Thoracic aorta (tissue), 2 donors: Measurements from ENCODE around the gene SLC22A23. TPM values are rescaled to one million over a fixed set of nuclear protein-coding genes. Genes with fewer than 3 reads are reported as not detected.

Experiments
- ATAC-seq: fragments of 150-250 bp; one replicate; pipeline ENCODE4 v1.8.0; 2017; ENCODE audit warnings: low read depth; ENCODE audit not compliant: insufficient number of reproducible peaks, low FRiP score
- DNase-seq: peaks from one replicate; pipeline ENCODE4 v3.0.0-alpha.2; 2020; ENCODE audit warnings: low spot score
- H3K27ac ChIP-seq, 2 donors: fragments of 200-600 bp; sonication (generic); 1 replicate in 1 of 2; 2 replicates in 1 of 2; pipeline ENCODE4 v1.5.1; 2016; ENCODE audit warnings: mild to moderate bottlenecking in 2 of 2, moderate library complexity in 2 of 2
- H3K27me3 ChIP-seq: fragments of 200-600 bp; sonication (generic); replicated peaks from 2 replicates; pipeline ENCODE4 v1.6.0; 2016; ENCODE audit warnings: mild to moderate bottlenecking; ENCODE audit not compliant: insufficient read depth
- H3K36me3 ChIP-seq: fragments of 200-600 bp; sonication (generic); one replicate; pipeline ENCODE4 v1.5.1; 2016
- H3K4me1 ChIP-seq, 2 donors: fragments of 200-600 bp; sonication (generic); 1 replicate in 1 of 2; 2 replicates in 1 of 2; pipeline versions ENCODE4 v1.5.1 to v1.6.0; 2016; ENCODE audit warnings: low read depth in 2 of 2, mild to moderate bottlenecking in 1 of 2; ENCODE audit not compliant: control insufficient read depth in 1 of 2
- H3K4me3 ChIP-seq: fragments of 200-600 bp; sonication (generic); 2 replicates; pipeline ENCODE4 v1.5.1; 2016; ENCODE audit warnings: mild to moderate bottlenecking
- H3K9me3 ChIP-seq: fragments of 200-600 bp; sonication (generic); 2 replicates; pipeline ENCODE4 v1.5.1; 2016
- total RNA-seq, 2 donors: library from RNA; depleted of rRNA; stranded (reverse); fragments of >200 nt; gene quantifications; one replicate each; pipeline versions ENCODE4 v1.1.0 to v1.2.3, GENCODE V29; 2016
- TF ChIP-seq, protein P1 (sequence below): fragments of 200-600 bp; sonication (generic); IDR thresholded peaks from one replicate; pipeline ENCODE4 v1.5.1; 2019; ENCODE audit warnings: antibody characterized with exemption

The SLC22A23 gene
- total RNA-seq, 2 donors from 2014 or later = 5.1 to 9.7 TPM

DNA sequence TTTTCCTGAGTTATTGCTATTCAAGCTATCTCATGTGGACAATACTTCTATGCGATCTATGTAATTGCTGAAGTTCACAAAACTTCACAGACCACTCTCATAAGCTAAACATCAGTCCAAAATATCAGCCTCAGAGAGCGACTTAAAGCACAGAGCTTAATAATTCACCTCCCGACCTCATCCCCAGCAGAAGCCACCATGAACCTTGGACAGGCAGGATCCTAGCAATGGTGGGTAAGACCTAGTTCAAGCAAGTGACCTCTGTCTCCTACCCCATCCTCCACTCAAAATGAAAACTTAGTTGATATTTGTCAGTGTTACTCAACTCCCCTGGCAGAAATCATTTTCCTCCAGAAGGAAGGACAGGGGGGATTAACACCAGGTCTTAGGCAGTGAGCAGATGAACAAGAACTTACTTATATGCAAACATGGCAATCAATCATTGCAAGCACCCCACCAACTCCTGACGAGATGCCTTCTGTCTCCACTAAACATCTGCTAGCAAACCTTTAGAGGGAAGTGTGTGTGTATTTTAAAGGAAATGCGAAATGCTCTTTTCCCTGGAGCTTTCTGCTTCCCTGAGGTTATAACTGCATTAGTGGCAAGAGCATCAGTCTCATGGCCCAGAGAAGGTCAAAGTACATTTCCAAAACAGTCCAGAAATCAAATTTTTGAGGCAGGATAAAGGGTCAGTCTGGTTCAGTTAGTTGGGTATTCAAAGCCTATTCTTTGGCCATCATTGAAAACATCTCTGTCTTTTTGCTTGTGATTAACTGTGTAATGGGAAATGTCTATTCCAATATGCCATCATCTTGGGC is 90.0 kb downstream of the SLC22A23 start:
- no peak for ATAC-seq
- no peaks in the 10 kb centered on the region for H3K9me3 ChIP-seq
- H3K27me3 ChIP-seq = no peaks in the 10 kb centered on the region

DNA sequence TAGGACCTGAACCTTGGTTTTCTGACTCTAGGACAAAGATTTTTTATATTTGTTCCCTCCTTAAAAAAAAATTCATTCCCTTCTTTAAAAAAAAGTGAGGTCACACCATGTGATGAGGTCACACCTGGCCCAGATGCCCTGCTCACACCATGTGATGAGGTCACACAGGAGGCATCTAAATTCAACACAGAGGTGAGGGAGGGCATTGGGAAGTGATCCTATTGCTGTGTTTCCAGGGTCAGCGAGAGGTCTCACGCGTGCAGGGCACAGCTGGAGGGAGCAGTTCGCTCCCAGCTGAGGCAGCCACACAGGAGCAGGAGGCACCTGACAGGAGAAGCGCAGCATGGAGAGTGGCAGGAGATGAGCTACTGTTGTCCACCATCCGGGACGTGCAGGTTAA is 92.5 kb downstream of the SLC22A23 start:
- Histone ChIP-seq H3K36me3 (no peaks in the 10 kb centered on the region), H3K4me1 (no peaks in the 10 kb centered on the region), H3K4me3 (no peak overlapping the region), H3K27ac (no peak overlapping the region), H3K27me3 (no peaks in the 10 kb centered on the region), H3K9me3 (no peaks in the 10 kb centered on the region)
- TF ChIP-seq, protein P1, sequence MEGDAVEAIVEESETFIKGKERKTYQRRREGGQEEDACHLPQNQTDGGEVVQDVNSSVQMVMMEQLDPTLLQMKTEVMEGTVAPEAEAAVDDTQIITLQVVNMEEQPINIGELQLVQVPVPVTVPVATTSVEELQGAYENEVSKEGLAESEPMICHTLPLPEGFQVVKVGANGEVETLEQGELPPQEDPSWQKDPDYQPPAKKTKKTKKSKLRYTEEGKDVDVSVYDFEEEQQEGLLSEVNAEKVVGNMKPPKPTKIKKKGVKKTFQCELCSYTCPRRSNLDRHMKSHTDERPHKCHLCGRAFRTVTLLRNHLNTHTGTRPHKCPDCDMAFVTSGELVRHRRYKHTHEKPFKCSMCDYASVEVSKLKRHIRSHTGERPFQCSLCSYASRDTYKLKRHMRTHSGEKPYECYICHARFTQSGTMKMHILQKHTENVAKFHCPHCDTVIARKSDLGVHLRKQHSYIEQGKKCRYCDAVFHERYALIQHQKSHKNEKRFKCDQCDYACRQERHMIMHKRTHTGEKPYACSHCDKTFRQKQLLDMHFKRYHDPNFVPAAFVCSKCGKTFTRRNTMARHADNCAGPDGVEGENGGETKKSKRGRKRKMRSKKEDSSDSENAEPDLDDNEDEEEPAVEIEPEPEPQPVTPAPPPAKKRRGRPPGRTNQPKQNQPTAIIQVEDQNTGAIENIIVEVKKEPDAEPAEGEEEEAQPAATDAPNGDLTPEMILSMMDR = no peak
- no peak for ATAC-seq
- DNase-seq = no peak

More for the DNA sequence above, 90.0 kb downstream of the SLC22A23 start:
- Histone ChIP-seq H3K27ac (no peak overlapping the region), H3K36me3 (no peaks in the 10 kb centered on the region), H3K4me3 (no peak overlapping the region), H3K4me1 (no peaks in the 10 kb centered on the region)
- no peak for DNase-seq
- TF ChIP-seq, protein P1 = no peak

DNA sequence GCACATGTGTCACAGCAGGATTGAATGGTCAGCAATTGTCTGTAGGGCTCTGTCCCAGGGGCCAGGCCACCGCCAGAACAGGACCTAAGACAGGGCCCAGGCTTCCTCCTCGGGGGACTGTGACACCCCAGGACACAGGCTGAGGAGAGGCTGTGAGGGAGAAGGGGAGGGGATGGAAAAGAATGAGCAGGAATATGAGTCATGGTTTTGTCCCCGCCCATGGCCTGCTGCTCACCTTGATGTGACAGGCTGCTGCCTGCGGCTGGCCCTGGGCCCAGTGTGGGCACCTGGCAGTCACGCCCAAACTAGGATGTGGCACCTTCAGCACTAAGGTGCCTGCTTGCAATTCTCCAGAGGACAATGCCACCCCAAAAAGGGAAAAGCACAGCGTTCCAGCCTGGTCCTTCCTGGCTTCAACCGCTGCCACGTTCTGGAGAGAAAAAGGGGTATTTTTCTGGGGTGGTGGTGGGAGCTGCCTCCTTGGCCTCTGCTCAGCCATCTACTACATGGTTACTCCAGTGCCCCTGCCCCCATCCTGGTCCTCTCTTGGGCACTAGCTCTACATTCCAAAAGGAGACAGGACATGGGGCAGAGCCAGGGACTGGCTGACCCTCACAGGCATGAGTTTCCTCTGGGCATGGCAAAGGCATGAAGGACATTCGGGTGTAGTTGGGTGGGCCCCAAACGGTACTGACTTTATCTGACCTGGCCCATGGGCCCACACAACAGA is 93.4 kb downstream of the SLC22A23 start:
- TF ChIP-seq, protein P1 = no peak
- H3K9me3 ChIP-seq = no peaks in the 10 kb centered on the region
- no peaks in the 10 kb centered on the region for H3K4me1 ChIP-seq
- no peak overlapping the region for H3K27ac ChIP-seq
- no peak overlapping the region for H3K4me3 ChIP-seq
- ATAC-seq (no peak), DNase-seq (no peak)
- no peaks in the 10 kb centered on the region for H3K36me3 ChIP-seq
- H3K27me3 ChIP-seq = no peaks in the 10 kb centered on the region

DNA sequence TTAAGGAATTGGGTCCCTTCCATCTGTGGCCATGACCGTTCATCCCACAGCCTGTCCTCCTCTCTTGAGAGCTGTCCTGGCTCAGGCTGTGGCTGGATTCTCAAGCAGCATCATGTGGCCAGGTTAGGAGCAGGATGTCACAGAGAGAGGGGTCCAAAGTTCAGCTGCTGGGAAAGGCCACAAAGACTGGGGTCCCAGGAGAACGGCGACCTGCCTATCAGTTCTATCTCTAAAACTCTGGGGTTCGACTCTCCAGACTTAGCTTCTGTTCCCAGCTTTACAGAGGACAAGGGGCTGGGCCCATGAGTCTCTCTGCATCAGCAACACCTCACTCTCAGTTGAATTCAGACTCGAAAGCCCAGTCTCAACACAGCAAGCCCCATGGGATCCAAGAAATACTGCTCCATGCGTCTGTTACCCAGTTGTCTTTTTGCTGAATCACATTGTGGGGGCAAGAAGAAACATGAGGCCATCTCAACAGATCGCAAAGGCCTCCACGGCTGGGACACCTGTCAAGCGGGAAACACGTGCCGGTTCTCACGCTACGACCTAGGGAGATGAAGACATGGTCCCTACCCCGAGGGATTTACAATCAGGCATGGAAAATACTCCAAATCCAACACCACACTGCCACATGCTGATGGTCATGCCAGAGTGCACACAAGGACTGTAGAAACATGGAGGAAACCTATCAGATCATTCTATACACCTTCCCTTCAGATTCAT is 95.4 kb downstream of the SLC22A23 start:
- Histone ChIP-seq H3K4me3 (no peak overlapping the region), H3K4me1 (peaks cover 8 to 9% of the 10 kb centered on the region in 2 donors), H3K36me3 (no peaks in the 10 kb centered on the region), H3K27ac (no peak overlapping the region), H3K27me3 (no peaks in the 10 kb centered on the region), H3K9me3 (no peaks in the 10 kb centered on the region)
- DNase-seq = no peak
- TF ChIP-seq, protein P1 = no peak
- no peak for ATAC-seq

DNA sequence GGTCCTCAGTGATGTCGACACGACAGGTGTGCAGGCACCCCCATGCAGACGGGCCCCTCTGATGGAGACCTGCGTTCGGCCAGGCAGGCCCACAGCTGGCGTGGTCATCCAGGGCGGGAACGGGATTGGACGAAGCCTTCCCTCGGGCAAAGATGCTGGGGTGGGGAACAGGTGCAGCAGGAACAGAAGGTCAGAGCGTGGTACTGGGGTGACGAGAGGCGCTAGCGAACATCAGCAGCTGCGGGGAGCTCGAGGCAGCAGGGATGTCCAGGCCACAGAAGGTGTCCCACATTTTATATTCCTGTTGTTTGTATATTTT is 96.2 kb downstream of the SLC22A23 start:
- H3K4me3 ChIP-seq = no peak overlapping the region
- no peak overlapping the region for H3K27ac ChIP-seq
- no peaks in the 10 kb centered on the region for H3K27me3 ChIP-seq
- TF ChIP-seq, protein P1 = no peak
- H3K9me3 ChIP-seq = no peaks in the 10 kb centered on the region
- H3K36me3 ChIP-seq = no peaks in the 10 kb centered on the region
- peaks cover 13% of the 10 kb centered on the region in 2 donors for H3K4me1 ChIP-seq
- ATAC-seq (no peak), DNase-seq (no peak)
